HepG2 (cell line): Measurements from ENCODE around the gene CCM2. TPM values are rescaled to one million over a fixed set of nuclear protein-coding genes. Genes with fewer than 3 reads are reported as not detected.

ENCODE experiments used
- AKNA ChIP-seq: sonication (generic); formaldehyde crosslinking; IDR thresholded peaks from 2 replicates; pipeline ENCODE4 v1.4.0; 2020; ENCODE audit warnings: missing genetic modification reagents, borderline replicate concordance
- ARID3A ChIP-seq: IDR thresholded peaks from 2 replicates; pipeline ENCODE4 v1.6.1; 2012; ENCODE audit warnings: low read depth, low read length, improper control_type of control experiment
- EED ChIP-seq: sonication (generic); formaldehyde crosslinking; IDR thresholded peaks from 2 replicates; pipeline ENCODE4 v1.5.0; 2020; ENCODE audit warnings: mild to moderate bottlenecking, missing genetic modification reagents
- MXI1 ChIP-seq: IDR thresholded peaks from 3 replicates; pipeline ENCODE4 v1.6.1; 2012; ENCODE audit warnings: low read depth, low read length, inconsistent platforms, borderline replicate concordance
- NFKBIZ ChIP-seq: IDR thresholded peaks from 2 replicates; pipeline ENCODE4 v1.6.1; 2018; ENCODE audit warnings: missing genetic modification reagents, missing compliant biosample characterization
- NR1H2 ChIP-seq: sonication (generic); formaldehyde crosslinking; IDR thresholded peaks from 2 replicates; pipeline ENCODE4 v1.8.1; 2022; ENCODE audit warnings: low read depth, missing genetic modification reagents, borderline replicate concordance
- SMARCC2 ChIP-seq: fragments of 450-650 bp; IDR thresholded peaks from 2 replicates; pipeline ENCODE4 v1.6.1; 2017; ENCODE audit warnings: antibody characterized with exemption, mild to moderate bottlenecking
- ZBTB8A ChIP-seq: sonication (generic); formaldehyde crosslinking; IDR thresholded peaks from 2 replicates; pipeline ENCODE4 v1.4.0; 2020; ENCODE audit warnings: mild to moderate bottlenecking, low read depth, missing genetic modification reagents, borderline replicate concordance
- ZKSCAN1 ChIP-seq: fragments of 150-350 bp; IDR thresholded peaks from 2 replicates; pipeline ENCODE4 v1.6.1; 2014; ENCODE audit warnings: low read length
- ZMYM4 ChIP-seq: sonication (generic); formaldehyde crosslinking; IDR thresholded peaks from 2 replicates; pipeline ENCODE4 v1.8.1; 2023; ENCODE audit warnings: mild to moderate bottlenecking, missing genetic modification reagents
- ZNF280B ChIP-seq: sonication (generic); formaldehyde crosslinking; IDR thresholded peaks from 2 replicates; pipeline ENCODE4 v1.5.0; 2020; ENCODE audit warnings: missing genetic modification reagents, mild to moderate bottlenecking, borderline replicate concordance
- ZNF3 ChIP-seq: IDR thresholded peaks from 2 replicates; pipeline ENCODE4 v1.7.0; 2017; ENCODE audit warnings: inconsistent platforms
- ZNF430 ChIP-seq: sonication (generic); formaldehyde crosslinking; IDR thresholded peaks from 2 replicates; pipeline ENCODE4 v1.9.0; 2021; ENCODE audit warnings: mild to moderate bottlenecking, missing genetic modification reagents
- ZNF512 ChIP-seq: sonication (generic); formaldehyde crosslinking; IDR thresholded peaks from 2 replicates; pipeline ENCODE4 v1.4.0; 2020; ENCODE audit warnings: mild to moderate bottlenecking, missing genetic modification reagents
- ZNF768 ChIP-seq: sonication (generic); formaldehyde crosslinking; IDR thresholded peaks from 2 replicates; pipeline ENCODE4 v1.4.0; 2020; ENCODE audit warnings: missing genetic modification reagents
- ZSCAN30 ChIP-seq: sonication (generic); formaldehyde crosslinking; IDR thresholded peaks from 2 replicates; pipeline ENCODE4 v1.5.0; 2020; ENCODE audit warnings: mild to moderate bottlenecking, missing genetic modification reagents
- polyA plus RNA-seq, 8 experiments: library from polyadenylated mRNA; depleted of rRNA in 3 of 8; stranded (reverse) in 7 of 8; unstranded in 1 of 8; fragments of >200 nt; fragmentation: Illumina TruSeq in 4 of 8; extraction: Trizol in 4 of 8; gene quantifications; 2 replicates each; pipeline versions ENCODE4 v1.2.1 to v1.2.3, GENCODE V29; 2011 to 2016; ENCODE audit warnings: low read depth in 4 of 8, missing spikeins in 1 of 8, mixed read lengths in 1 of 8; ENCODE audit not compliant: insufficient read depth in 1 of 8
- total RNA-seq, 5 experiments: library from RNA; depleted of rRNA; stranded (reverse); fragments of >200 nt; fragmentation: Illumina TruSeq; extraction: Trizol; gene quantifications; 2 replicates each; pipeline ENCODE4 v1.2.3, GENCODE V29; 2016; ENCODE audit warnings: low read depth in 1 of 5

CCM2 gene
- total and polyA plus RNA-seq, 2 of the 13 experiments (the other 11 are each of a cell fraction or from before 2014, with no cell fraction given), result 13.7 to 15.8 TPM

- TF ChIP-seq ARID3A (0 out of 2 replicates have a peak, but pooled peaks have one; percentile 32), ZNF768 (CRISPR knock-in tag) (peak; percentile 72; the same call in 1 of the 2 replicates), NFKBIZ (CRISPR knock-in tag) (peak; percentile 69; the same call in 1 of the 2 replicates), AKNA (CRISPR knock-in tag) (no peak; the same call in 1 of the 2 replicates), ZNF512 (no peak), NR1H2 (peak; percentile 85; the same call in 1 of the 2 replicates), ZNF280B (CRISPR knock-in tag) (peak; percentile 92), ZSCAN30 (peak; percentile 80), ZMYM4 (peak; percentile 92), ZKSCAN1 (no peak), SMARCC2 (no peak), EED (CRISPR knock-in tag) (peak; percentile 68; the same call in 1 of the 2 replicates), ZNF3 (CRISPR knock-in tag) (no peak), ZBTB8A (CRISPR knock-in tag) (peak; percentile 82; the same call in 1 of the 2 replicates), MXI1 (peak; percentile 98; the same call in 2 of the 3 replicates), ZNF430 (CRISPR knock-in tag) (peak; percentile 54; the same call in 1 of the 2 replicates)
Measured at GRCh38 chr7:45111298-45112223, 111.6 kb downstream of the CCM2 start, which contains the start of gene TBRG4 (continued).
